CD1c-positive myeloid dendritic cell (primary cell): ENCODE measurements around the gene ELFN1.

Experiments
- DNase-seq: peaks from one replicate; pipeline ENCODE4 v3.0.0-alpha.2; 2016; ENCODE audit errors: extremely low spot score

Gene ELFN1

GRCh38 chr7:1741751-1742554 is 71.9 kb downstream of the ELFN1 start:
- peak; percentile 15 for DNase-seq

GRCh38 chr7:1742555-1743303 is 72.7 kb downstream of the ELFN1 start:
- peak; percentile 15 for DNase-seq

GRCh38 chr7:1743481-1744230 is 73.6 kb downstream of the ELFN1 start:
- DNase-seq = no peak

GRCh38 chr7:1744296-1745017 is 74.4 kb downstream of the ELFN1 start:
- no peak for DNase-seq

GRCh38 chr7:1745018-1745532 is 75.0 kb downstream of the ELFN1 start:
- DNase-seq = no peak

GRCh38 chr7:1745576-1746490 is 75.8 kb downstream of the ELFN1 start:
- no peak for DNase-seq

GRCh38 chr7:1746491-1746975 is 76.5 kb downstream of the ELFN1 start:
- DNase-seq = no peak

- no peak for DNase-seq
Observed at GRCh38 chr7:1747004-1747801, 77.1 kb downstream of the ELFN1 start.

GRCh38 chr7:1748076-1748838 is 78.2 kb downstream of the ELFN1 start:
- DNase-seq = no peak

- no peak for DNase-seq
Observed at GRCh38 chr7:1748839-1749173, 78.7 kb downstream of the ELFN1 start.

GRCh38 chr7:1749351-1749863 is 79.3 kb downstream of the ELFN1 start:
- DNase-seq = no peak

GRCh38 chr7:1749864-1750466 is 79.9 kb downstream of the ELFN1 start:
- DNase-seq = no peak

GRCh38 chr7:1750541-1751021 is 80.5 kb downstream of the ELFN1 start:
- no peak for DNase-seq

- DNase-seq = no peak
Observed at GRCh38 chr7:1752111-1752510, 82.0 kb downstream of the ELFN1 start.

GRCh38 chr7:1752771-1753563 is 82.9 kb downstream of the ELFN1 start:
- peak; percentile 6 for DNase-seq

GRCh38 chr7:1753564-1753867 is 83.4 kb downstream of the ELFN1 start:
- no peak for DNase-seq

GRCh38 chr7:1754345-1754908 is 84.3 kb downstream of the ELFN1 start:
- DNase-seq = no peak
